Measurements from ENCODE around the gene ATP9B. TPM values are rescaled to one million over a fixed set of nuclear protein-coding genes. Genes with fewer than 3 reads are reported as not detected.

Gene ATP9B
- total RNA-seq, 1 experiment from 2014 or later, result 17.8 TPM

DNA sequence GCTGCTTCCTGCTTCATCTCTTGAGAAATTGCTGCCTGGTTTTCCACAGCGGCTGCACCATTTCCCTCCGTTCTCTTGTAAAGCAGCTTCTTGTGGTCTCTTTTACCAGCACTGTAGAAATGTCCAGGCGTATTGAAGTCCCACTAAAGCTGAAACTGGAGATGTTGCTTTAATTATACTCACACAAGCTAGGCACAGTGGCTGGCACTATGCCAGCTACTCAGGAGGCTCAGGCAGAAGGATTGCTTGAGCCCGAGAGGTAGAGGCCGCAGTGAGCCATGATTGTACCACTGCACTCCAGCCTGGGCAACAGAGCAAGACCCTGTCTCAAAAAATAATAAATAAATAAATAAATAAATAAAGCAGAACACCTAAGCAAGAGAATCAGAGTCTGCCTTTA lies 19.2 kb upstream of the ATP9B start:
- Histone ChIP-seq H3K4me1 (ENCODE audit: control insufficient read depth in 1 of 2, insufficient read depth in 2 of 2, low read length in 2 of 2) (peaks cover 0 to 6% of the 10 kb centered on the region in 2 experiments; a peak in 3 of 4 replicates), H3K4me3 (replicated peaks in 1 of 2; ENCODE audit: low read depth in 1 of 2, low read length in 2 of 2) (no peak overlapping the region), H3K27me3 (ENCODE audit: insufficient read depth, low read length) (no peaks in the 10 kb centered on the region; the same call in 1 of the 2 replicates), H3K27ac (ENCODE audit: low read depth, low read length) (no peak overlapping the region), H3K36me3 (ENCODE audit: control insufficient read depth in 1 of 2, insufficient read depth in 2 of 2, low read length in 2 of 2) (no peaks in the 10 kb centered on the region), H2AFZ (ENCODE audit: low read depth, low read length, poor library complexity, severe bottlenecking) (no peak overlapping the region), H3K9me2 (ENCODE audit: insufficient read depth) (no peaks in the 10 kb centered on the region), H3K9ac (ENCODE audit: low read length) (no peak overlapping the region), H3K79me2 (ENCODE audit: insufficient read depth, low read length) (no peaks in the 10 kb centered on the region), H3K4me2 (ENCODE audit: low read length) (no peak overlapping the region), H4K20me1 (ENCODE audit: insufficient read depth) (no peaks in the 10 kb centered on the region), H3K9me3 (ENCODE audit: control insufficient read depth in 1 of 2, insufficient read depth in 1 of 2, low read depth in 1 of 2, low read length in 2 of 2) (no peaks in the 10 kb centered on the region)
- TF ChIP-seq EGR1 (IDR thresholded peaks at IDR 0.05; ENCODE audit: low read depth), result no peak
- POLR2A ChIA-PET, result no interaction called here
- BruUV-seq (replicated peaks), result no TSS peak
- RAD21 ChIA-PET (ENCODE audit: low non-redundant PET in 1 of 2, low total read pairs in 2 of 2, uncharacterized antibody in 2 of 2, unreplicated experiment in 2 of 2), result no interaction called here
- intact Hi-C loops (cut with micrococcal nuclease), result no loop called here
- no peak for DNase-seq (ENCODE audit: low read depth, low spot score)
- CTCF ChIA-PET, result no interaction called here
- no peak for ATAC-seq

DNA sequence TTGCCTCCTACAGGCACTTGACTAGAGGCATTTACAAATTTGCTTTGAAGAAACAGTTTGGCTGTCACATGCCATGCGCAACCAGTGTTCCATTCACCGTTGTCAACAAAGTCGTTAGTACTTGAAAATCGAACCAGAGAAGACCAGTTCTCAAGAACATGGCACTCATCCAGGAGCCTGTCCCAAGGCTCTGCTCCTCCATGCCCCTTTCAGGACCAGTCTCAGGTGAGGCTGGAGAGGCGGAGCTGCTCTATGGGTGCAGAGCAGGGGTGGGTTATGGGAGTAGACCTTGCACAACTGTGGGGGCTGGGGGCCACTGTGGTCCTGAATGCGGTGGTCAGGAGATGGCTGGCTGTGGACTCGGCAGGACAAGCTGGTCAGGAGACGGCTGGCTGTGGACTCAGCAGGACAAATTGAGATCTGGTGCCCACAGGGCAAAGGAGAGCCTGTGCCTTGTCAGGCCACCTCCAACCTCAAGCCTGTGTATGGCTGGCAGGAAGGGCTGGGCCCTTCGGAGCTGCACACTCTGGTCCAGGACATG lies 12.3 kb upstream of the ATP9B start:
- H3K9me3 ChIP-seq (ENCODE audit: control insufficient read depth in 1 of 2, insufficient read depth in 1 of 2, low read depth in 1 of 2, low read length in 2 of 2), result no peaks in the 10 kb centered on the region
- RAD21 ChIA-PET (ENCODE audit: low non-redundant PET in 1 of 2, low total read pairs in 2 of 2, uncharacterized antibody in 2 of 2, unreplicated experiment in 2 of 2), result no interaction called here
- POLR2A ChIA-PET, result no interaction called here
- CTCF ChIA-PET, result no interaction called here
- no peak for TF ChIP-seq CEBPB (IDR thresholded peaks at IDR 0.05; ENCODE audit: low read depth)
- TF ChIP-seq ELF1 (IDR thresholded peaks at IDR 0.05; ENCODE audit: borderline replicate concordance, low read depth), result no peak
- no peak for TF ChIP-seq EGR1 (IDR thresholded peaks at IDR 0.05; ENCODE audit: low read depth)
- no peak for DNase-seq (ENCODE audit: low read depth, low spot score)
- H3K9ac ChIP-seq (ENCODE audit: low read length), result no peak overlapping the region
- H3K27me3 ChIP-seq (ENCODE audit: insufficient read depth, low read length), result no peaks in the 10 kb centered on the region; the same call in 1 of the 2 replicates
- intact Hi-C loops (cut with micrococcal nuclease), result no loop called here
- no peak overlapping the region for H2AFZ ChIP-seq (ENCODE audit: low read depth, low read length, poor library complexity, severe bottlenecking)
- H3K4me2 ChIP-seq (ENCODE audit: low read length), result no peak overlapping the region
- no peaks in the 10 kb centered on the region for H4K20me1 ChIP-seq (ENCODE audit: insufficient read depth)
- no peaks in the 10 kb centered on the region for H3K36me3 ChIP-seq (ENCODE audit: control insufficient read depth in 1 of 2, insufficient read depth in 2 of 2, low read length in 2 of 2)
- no peaks in the 10 kb centered on the region for H3K9me2 ChIP-seq (ENCODE audit: insufficient read depth)
- H3K4me3 ChIP-seq (replicated peaks in 1 of 2; ENCODE audit: low read depth in 1 of 2, low read length in 2 of 2), result no peak overlapping the region
- no TSS peak for BruUV-seq (replicated peaks)
- H3K4me1 ChIP-seq (ENCODE audit: control insufficient read depth in 1 of 2, insufficient read depth in 2 of 2, low read length in 2 of 2), result no peaks in the 10 kb centered on the region
- no peak for ATAC-seq
- no peaks in the 10 kb centered on the region for H3K79me2 ChIP-seq (ENCODE audit: insufficient read depth, low read length)
- no peak overlapping the region for H3K27ac ChIP-seq (ENCODE audit: low read depth, low read length)

DNA sequence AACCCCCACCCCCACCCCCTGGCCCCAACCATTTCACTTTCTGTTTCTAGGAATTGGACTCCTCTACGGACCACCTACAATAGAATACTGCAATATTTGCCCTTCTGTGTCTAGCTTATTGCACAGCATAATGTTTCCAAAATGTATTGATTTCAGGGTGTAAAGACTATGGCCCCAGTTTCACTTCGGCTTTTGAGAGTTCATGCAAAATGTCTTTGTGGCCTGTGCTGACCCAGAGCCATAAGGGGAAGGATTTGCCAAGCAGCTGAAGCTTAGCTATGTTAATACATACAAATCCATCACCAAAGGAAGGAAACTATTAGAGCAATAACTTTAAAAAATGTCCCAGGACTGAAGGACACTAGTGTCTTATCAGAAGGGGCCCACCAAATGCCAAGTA lies 11.2 kb upstream of the ATP9B start:
- H3K9me3 ChIP-seq (ENCODE audit: control insufficient read depth in 1 of 2, insufficient read depth in 1 of 2, low read depth in 1 of 2, low read length in 2 of 2), result no peaks in the 10 kb centered on the region
- no TSS peak for BruUV-seq (replicated peaks)
- no peak for DNase-seq (ENCODE audit: low read depth, low spot score)
- intact Hi-C loops (cut with micrococcal nuclease), result no loop called here
- CTCF ChIA-PET, result no interaction called here
- H3K4me1 ChIP-seq (ENCODE audit: control insufficient read depth in 1 of 2, insufficient read depth in 2 of 2, low read length in 2 of 2), result peaks cover 6% of the 10 kb centered on the region in 2 experiments; a peak in 1 of 4 replicates
- H3K9me2 ChIP-seq (ENCODE audit: insufficient read depth), result no peaks in the 10 kb centered on the region
- H3K79me2 ChIP-seq (ENCODE audit: insufficient read depth, low read length), result no peaks in the 10 kb centered on the region
- no peaks in the 10 kb centered on the region for H3K36me3 ChIP-seq (ENCODE audit: control insufficient read depth in 1 of 2, insufficient read depth in 2 of 2, low read length in 2 of 2)
- no peak for ATAC-seq
- no peaks in the 10 kb centered on the region for H3K27me3 ChIP-seq (ENCODE audit: insufficient read depth, low read length)
- no peak overlapping the region for H2AFZ ChIP-seq (ENCODE audit: low read depth, low read length, poor library complexity, severe bottlenecking)
- no peak overlapping the region for H3K9ac ChIP-seq (ENCODE audit: low read length)
- RAD21 ChIA-PET (ENCODE audit: low non-redundant PET in 1 of 2, low total read pairs in 2 of 2, uncharacterized antibody in 2 of 2, unreplicated experiment in 2 of 2), result no interaction called here
- H4K20me1 ChIP-seq (ENCODE audit: insufficient read depth), result no peaks in the 10 kb centered on the region
- H3K4me3 ChIP-seq (replicated peaks in 1 of 2; ENCODE audit: low read depth in 1 of 2, low read length in 2 of 2), result no peak overlapping the region
- no peak overlapping the region for H3K27ac ChIP-seq (ENCODE audit: low read depth, low read length)
- H3K4me2 ChIP-seq (ENCODE audit: low read length), result no peak overlapping the region
- POLR2A ChIA-PET, result no interaction called here
- no peak for TF ChIP-seq TCF7L2 (IDR thresholded peaks at IDR 0.05; ENCODE audit: borderline replicate concordance, extremely low read depth, insufficient read depth, insufficient read length)
- TF ChIP-seq SRF (IDR thresholded peaks at IDR 0.05; ENCODE audit: low read depth), result no peak
- no peak for TF ChIP-seq EZH2 (IDR thresholded peaks at IDR 0.05)
- TF ChIP-seq CBX3 (IDR thresholded peaks at IDR 0.05; ENCODE audit: low read depth), result no peak
- no peak for TF ChIP-seq JUND (IDR thresholded peaks at IDR 0.05)
- TF ChIP-seq REST (IDR thresholded peaks at IDR 0.05; ENCODE audit: low read depth), result no peak
- TF ChIP-seq POLR2A (IDR thresholded peaks at IDR 0.05; ENCODE audit: borderline replicate concordance, extremely low read depth, insufficient read depth, insufficient read length), result no peak
- TF ChIP-seq ELF1 (IDR thresholded peaks at IDR 0.05; ENCODE audit: borderline replicate concordance, low read depth), result no peak

Measured in HCT116 (cell line).